Dedifferentiated amniotic fluid mesenchymal stem cell (primary cell): Measurements from ENCODE around the gene ATXN7.
A peak's percentile ranks its signal among the peaks of the same experiment; 100 is the strongest.

Experiments used
- DNase-seq: peaks from one replicate; pipeline ENCODE4 v3.0.0-alpha.2; 2016; ENCODE audit errors: extremely low spot score

Gene ATXN7

GRCh38 chr3:63908081-63908736 is 44.5 kb downstream of the ATXN7 start:
- no peak for DNase-seq

- no peak for DNase-seq
These were observed 45.1 kb downstream of the ATXN7 start for GRCh38 chr3:63908776-63909175.

DNA sequence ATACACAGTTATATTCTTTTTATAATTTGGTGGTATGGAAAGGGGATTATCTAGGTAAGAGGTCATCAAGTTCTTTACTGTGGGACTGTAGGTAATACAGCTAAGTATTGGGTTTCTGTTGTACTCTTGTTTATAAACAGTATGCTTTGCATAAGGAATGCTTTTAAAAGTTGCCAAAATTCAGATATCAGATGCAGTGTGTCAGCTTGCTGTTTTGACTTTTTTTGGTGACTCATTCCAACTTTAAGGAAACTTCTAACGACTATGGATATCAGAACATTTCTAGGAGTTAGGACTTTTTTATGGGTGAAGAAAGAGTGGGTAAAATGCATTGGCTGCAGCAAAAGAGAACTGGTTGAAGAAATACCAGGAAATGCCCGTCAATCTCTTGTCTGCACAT is 45.8 kb downstream of the ATXN7 start:
- DNase-seq = no peak

- DNase-seq = no peak
These were observed 46.3 kb downstream of the ATXN7 start for GRCh38 chr3:63910001-63910400.

DNA sequence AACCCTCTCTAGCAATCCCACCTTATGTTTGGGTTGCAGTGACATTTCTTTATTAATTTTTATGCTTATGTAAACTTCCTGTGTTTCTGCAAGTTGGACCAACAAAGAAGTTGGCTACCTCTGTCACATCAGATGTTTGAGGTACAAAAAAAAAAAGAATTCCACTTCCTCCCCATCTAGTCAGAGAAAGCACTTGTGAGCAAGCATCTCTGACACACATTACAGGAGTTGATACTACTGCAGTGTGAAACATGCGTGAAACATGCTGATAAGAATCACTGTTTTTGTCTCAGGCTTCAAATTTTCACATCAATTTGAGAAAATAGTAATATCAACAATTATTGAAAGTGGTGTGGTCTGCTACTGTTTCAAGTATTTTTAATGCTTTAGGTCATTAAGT is 47.2 kb downstream of the ATXN7 start:
- DNase-seq = no peak

GRCh38 chr3:63911509-63911872 is 47.8 kb downstream of the ATXN7 start:
- DNase-seq = no peak

GRCh38 chr3:63911873-63912767 is 48.5 kb downstream of the ATXN7 start, which contains the start of gene SCAANT1:
SCAANT1 (minus strand) TSS chr3:63912383.
- peak; percentile 88 for DNase-seq

DNA sequence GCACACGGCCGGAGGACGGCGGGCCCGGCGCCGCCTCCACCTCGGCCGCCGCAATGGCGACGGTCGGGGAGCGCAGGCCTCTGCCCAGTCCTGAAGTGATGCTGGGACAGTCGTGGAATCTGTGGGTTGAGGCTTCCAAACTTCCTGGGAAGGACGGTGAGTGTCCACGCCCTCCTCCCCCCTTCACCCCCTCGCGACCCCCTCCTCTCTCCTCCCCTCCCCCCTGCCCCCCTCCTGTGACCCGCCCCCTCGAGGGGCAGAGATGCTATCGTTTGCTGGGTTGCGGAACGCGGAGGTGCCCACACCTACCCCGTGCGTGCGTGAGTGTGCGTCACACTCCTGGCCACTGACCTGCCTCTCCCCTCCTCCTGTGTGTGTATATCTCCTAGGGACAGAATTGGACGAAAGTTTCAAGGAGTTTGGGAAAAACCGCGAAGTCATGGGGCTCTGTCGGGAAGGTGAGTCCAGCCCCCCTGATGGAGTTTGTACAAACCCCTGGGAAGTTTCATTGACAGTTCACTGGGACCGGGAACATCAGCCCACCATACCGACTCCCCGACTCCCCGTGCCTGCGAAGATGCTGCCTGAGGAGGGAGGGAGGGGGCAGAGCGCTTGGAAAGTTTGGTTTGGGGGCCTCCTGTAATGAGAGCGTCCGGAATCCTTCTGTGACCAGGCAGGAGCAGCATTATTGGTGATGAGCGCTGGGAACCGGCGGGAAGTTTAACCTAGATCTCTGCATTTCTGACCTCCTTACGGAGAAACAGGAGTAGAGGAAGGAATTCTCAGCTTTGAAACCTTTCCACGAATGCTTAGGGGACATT is 49.3 kb downstream of the ATXN7 start:
- no peak for DNase-seq

GRCh38 chr3:63914312-63914711 is 50.6 kb downstream of the ATXN7 start:
- DNase-seq = no peak

DNA sequence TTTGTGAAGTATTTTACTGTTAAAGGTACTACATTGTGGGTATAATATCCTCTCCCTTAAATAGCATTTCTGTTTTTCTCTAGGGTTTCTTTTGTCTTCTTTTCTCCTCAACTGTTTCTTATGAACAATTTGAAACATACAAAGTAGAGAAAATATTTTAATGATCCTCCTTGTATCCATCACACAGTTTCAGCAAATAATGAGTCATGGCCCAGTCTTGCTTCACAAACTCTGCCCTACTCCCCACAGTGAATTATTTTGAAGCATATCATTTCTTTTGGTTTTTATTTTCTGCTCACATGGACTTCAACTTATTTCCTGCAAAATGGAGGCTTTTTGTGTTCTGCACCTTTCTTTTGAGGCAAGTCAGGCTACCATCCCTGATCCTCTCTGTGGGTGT is 54.7 kb downstream of the ATXN7 start:
- peak; percentile 36 for DNase-seq

DNA sequence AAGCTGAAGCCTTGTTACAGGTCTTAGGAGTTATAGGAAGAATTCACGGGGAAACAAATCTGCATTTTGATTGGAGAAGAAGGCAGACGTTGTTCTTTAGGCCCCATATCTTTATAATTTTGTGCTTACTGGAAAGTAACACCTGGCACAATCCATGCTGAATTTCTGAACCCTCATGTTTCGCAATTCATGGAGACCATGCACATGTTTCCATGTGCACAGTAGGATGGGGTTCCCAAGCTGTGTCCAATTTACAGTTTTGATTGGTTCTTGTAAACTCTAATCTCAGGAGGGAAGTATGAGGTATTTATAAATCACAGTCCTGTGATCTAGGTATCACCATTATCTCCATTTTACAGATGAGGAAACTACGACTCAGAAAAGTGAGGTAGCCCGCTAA is 56.3 kb downstream of the ATXN7 start:
- DNase-seq = no peak

GRCh38 chr3:63921741-63922482 is 58.2 kb downstream of the ATXN7 start:
- no peak for DNase-seq

DNA sequence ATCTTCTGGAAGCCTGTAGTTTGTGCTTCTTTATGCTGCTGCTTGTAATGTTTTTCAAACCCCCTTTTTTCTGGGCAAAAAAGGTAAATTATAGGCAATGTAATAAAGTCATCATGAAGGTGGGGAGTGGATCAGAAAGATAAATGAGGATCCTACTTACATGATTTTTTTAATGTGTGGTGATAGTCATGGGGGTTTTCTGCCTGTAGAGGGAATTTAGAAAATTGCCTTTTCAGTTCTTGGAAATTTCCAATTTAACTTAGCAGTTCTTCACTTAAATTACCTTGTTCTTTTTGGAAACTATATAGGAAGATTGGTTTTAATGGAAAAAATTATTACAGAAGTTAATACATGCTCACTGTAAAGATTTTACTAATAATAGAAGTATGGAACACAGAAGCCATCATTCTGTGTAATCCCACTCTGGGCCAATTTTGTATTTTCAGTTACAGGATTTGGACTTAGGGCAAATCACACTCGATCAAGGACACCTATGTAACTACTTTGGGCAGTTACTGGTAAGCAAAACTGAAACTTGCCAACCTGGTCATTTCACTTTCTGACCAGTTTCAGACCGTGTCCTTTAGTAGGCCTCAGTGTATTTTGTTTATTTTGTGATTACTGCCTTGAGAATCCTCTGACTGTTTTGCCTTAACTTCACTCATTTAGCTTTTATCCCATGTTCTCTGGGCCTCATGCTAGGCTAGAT is 59.0 kb downstream of the ATXN7 start:
- DNase-seq = no peak

DNA sequence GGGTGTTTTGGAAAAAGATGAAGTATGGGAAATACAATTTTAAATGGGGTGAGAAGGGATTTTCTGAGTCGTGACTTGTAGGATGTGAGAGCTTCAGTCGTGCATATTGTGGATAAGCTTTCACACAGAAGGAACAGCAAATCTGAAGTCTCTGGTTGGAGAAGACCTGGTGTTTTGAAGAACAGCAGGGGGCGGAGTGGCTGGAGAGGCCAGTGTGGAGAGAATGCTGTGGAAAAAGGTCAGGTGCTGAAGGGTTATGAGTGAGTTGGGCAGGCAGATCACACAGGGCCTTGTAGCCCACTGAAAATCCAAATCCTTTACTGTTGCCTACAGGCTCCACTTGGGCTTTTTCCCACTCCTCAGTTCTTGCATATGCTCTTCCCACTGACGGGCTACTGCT is 62.6 kb downstream of the ATXN7 start:
- DNase-seq = no peak

GRCh38 chr3:63927422-63928280 is 64.0 kb downstream of the ATXN7 start:
- no peak for DNase-seq

DNA sequence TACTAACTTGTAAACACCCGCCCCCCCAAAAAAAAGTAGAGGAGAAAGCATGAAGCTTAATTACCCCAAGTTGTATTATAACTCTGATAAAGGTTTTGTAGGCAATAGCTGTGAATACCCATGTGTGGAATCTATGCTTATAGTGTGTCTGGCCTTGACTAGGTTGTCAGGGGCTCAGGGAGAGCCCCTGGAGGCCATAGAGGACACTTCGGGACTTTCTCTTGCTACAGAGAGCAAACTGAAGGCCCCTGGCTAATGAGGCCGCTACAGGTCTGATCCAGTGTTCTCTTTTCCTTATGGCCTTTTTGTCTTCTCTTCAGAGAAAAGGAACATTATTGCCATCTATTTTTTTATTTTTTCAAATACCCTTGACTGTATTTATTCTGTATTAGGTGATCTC is 67.6 kb downstream of the ATXN7 start:
- DNase-seq = no peak

- DNase-seq = no peak
These were observed 69.0 kb downstream of the ATXN7 start for GRCh38 chr3:63932509-63933212.

DNA sequence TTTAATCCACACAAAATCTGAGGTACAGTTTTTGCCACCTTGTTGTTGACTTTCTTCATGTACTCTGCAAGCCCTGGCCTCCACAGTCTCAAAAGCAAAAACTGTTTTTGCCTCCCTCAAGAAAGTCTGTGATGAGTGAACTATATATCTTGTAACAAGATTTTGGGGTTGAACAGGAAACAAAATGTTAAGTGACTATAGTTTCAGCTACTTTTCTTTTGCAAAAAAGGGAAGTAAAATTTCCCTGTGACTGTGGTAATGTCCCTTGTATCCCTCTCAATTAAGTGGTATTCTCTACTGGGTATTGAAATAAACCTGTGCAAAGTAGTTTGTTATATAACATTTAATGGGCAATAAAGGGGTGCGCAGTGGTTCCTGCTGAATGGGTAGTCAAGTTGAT is 69.8 kb downstream of the ATXN7 start:
- no peak for DNase-seq

GRCh38 chr3:63934041-63934866 is 70.6 kb downstream of the ATXN7 start:
- DNase-seq = no peak
